RKO (cell line): ENCODE results near the gene GCC2.
A peak's percentile ranks its signal among the peaks of the same experiment; 100 is the strongest.
"Not testable (repeated sequence)": the region's sequence is repeated elsewhere in the genome, so short reads cannot be mapped to it uniquely, and the experiment has no call there.

ENCODE experiments used
- DNase-seq: peaks from one replicate; pipeline ENCODE4 v3.0.0-alpha.2; 2016; ENCODE audit warnings: low spot score

The GCC2 gene, protein sequence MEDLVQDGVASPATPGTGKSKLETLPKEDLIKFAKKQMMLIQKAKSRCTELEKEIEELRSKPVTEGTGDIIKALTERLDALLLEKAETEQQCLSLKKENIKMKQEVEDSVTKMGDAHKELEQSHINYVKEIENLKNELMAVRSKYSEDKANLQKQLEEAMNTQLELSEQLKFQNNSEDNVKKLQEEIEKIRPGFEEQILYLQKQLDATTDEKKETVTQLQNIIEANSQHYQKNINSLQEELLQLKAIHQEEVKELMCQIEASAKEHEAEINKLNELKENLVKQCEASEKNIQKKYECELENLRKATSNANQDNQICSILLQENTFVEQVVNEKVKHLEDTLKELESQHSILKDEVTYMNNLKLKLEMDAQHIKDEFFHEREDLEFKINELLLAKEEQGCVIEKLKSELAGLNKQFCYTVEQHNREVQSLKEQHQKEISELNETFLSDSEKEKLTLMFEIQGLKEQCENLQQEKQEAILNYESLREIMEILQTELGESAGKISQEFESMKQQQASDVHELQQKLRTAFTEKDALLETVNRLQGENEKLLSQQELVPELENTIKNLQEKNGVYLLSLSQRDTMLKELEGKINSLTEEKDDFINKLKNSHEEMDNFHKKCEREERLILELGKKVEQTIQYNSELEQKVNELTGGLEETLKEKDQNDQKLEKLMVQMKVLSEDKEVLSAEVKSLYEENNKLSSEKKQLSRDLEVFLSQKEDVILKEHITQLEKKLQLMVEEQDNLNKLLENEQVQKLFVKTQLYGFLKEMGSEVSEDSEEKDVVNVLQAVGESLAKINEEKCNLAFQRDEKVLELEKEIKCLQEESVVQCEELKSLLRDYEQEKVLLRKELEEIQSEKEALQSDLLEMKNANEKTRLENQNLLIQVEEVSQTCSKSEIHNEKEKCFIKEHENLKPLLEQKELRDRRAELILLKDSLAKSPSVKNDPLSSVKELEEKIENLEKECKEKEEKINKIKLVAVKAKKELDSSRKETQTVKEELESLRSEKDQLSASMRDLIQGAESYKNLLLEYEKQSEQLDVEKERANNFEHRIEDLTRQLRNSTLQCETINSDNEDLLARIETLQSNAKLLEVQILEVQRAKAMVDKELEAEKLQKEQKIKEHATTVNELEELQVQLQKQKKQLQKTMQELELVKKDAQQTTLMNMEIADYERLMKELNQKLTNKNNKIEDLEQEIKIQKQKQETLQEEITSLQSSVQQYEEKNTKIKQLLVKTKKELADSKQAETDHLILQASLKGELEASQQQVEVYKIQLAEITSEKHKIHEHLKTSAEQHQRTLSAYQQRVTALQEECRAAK (N-terminal part only)

DNA sequence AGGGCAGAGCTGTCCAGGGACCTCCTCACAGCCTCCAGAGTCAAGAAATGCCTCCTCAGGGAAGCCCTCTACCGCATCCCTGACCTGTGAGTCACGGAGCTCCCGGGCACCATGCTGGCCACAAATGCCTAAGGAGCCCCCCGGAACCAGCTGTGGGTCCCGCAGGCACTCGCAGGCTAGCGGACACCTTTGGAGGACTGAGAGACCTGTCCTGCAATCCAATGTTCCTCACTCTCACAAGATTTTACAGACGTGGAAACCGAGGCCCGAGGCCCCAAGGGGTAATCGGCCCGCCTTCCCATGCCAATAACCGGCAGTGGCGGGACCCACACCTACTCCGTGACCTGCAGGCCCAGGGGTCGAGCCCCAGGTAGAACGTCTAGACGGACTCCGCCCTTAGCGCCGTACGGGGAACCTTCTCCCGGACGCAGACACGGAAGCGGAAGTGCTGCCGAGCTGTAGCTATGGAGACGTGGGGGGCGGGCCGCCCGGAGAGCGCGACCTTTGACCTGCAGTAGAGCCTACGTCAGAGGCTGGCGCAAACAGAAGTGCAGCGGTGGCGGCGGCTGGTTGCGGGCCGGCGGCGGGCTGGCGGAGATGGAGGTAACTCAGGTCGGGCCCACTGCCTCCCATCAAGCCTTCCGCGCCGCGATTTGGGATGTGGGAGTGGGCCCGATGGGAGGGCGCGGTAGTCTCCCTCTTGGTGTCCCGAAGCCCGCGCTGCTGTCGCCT is at the start of gene GCC2:
Gene GCC2 (plus strand): TSS at position 529 of the 732 bp plus-strand sequence. CDS start 69 bp downstream, at position 598.
- peak; percentile 96 for DNase-seq

DNA sequence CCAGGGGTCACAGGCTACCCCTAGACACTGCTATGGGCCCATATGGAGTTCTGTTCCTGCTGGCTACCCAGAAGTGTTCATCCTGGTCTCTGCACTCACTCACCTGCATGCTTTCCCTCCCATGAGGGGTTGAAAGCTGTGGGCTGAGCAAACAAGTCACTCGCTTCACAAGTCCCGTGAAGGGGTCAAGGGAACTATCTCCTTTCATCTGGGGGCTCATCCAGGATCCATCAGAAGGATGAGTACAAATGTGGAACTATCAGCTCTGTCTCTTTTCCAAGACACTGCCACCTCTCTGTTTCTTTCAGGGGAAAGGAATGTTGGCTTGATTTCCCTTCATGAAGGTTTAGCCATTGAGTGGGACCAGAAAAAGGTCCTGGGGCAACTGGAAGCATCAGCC is 49.5 kb upstream of the GCC2 start:
- no peak for DNase-seq

DNA sequence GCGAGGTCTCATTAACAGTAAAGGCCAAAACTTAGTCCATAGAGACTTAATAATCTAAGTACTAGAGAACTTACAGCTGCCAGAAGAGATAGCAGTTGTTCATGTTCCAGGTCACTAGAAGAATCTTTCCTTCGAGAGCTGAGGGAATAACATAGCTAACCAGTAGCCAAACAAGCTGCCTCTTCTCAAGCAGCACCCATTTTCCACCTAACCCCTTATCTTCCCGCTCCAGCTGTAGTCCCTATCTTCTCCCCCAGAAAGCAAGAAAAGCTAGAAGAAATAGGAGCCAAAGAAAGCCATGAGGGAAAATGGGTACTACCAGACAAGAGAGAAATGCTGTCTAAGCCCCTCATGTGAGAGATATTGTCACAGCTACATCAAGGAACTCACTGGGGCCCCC is 47.2 kb upstream of the GCC2 start:
- DNase-seq: no peak

DNA sequence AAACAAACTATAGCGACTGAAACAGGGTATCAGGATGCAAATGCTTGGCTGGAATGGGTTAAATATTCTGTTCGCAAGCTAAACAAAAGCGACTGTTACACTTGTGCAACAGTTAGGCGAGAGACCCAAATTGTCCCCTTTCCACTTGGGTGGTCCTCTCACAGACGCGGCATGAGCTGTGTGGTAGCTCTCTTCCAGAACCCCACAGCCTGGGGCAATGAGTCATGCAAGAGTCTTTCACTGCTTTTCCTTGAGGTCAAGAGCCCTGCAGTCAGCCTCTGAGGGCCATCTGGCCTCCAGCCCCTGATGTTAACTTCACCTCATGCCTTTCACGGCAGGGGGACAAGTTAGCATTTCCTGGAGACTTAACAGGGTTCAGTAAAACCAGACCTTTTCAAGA is 45.5 kb upstream of the GCC2 start:
- DNase-seq: no peak

DNA sequence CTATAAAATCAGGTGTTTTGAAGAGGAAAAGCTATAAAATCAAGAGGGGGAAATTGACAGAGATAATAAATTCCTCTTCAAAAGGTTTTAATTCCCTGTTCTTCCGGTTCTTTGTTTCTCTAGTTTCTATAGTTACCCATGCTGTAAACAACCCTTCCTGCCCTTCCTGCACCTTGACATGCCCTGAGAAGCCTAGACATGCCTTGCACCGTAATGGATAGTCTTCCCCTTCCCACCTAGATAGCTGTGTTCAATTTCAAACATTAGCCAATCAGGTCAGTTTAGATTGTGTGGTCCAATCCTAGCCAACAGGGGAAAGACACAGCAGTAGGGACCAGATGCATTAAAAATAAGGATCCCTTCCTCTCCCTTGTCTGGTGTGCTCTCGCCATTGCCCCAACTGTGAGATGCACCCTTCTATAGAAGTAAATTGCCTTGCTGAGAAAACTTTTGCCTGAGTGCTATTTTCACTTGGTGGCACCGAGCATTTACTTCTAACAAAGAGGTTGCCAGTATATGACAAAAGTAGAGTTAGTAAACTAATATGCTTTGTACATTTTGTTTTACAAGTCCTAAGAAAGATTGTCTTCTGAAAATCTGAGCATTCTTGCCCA is 44.1 kb upstream of the GCC2 start:
- DNase-seq: no peak

DNA sequence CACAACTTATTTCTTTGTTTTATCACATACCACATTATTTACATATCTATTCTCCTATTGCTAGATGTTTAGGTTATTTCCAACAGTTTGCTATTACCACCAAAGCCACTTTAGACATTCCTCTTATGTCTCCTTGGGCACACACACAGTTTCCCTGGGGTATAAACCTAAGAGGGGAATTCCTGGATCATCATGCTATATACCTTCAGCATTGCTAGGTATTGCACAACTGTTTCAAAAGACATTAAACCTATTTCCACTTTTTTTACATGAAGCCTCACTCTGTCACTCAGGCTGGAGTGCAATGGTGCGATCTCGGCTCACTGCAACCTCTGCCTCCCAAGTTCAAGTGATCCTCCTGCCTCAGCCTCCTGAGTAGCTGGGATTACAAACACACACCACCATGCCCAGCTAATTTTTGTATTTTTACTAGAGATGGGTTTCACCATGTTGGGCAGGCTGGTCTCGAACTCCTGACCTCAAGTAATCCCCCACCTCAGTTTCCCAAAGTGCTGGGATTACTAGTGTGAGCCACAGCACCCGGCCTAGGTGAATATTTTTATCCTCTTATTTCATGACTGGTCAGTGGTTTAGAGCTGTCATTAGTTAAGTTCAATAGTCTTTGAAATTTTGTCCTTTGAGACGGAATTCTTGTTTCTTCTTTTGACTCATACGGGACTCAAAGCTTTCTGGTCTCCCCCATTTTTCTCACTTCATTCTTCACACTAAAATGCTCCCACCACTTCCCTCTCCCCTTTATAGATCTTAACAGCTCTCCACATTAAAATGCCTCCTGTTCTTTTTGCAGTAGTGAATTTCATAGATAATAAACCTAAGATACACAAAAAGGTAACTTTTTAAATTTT is 40.9 kb upstream of the GCC2 start:
- no peak for DNase-seq

DNA sequence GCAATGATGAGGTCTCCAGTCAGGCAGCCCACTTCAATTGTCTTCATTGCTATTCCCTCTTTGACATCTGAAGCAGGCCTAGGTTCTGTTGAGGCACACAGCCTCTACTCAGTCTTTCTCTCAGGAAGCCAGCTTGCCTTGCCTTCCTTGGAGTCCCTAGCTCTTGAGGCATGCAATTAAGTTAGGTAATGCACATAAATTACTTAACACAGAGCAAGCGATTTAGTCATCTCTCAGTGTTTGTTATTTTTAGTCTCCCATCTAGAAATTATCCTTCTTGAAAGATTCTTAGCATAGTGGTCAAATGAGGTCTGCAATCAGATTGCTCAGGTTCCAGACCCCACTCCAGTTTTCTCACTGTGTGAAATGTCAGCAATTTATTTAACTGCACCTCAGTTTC is 39.2 kb upstream of the GCC2 start:
- DNase-seq: no peak

DNA sequence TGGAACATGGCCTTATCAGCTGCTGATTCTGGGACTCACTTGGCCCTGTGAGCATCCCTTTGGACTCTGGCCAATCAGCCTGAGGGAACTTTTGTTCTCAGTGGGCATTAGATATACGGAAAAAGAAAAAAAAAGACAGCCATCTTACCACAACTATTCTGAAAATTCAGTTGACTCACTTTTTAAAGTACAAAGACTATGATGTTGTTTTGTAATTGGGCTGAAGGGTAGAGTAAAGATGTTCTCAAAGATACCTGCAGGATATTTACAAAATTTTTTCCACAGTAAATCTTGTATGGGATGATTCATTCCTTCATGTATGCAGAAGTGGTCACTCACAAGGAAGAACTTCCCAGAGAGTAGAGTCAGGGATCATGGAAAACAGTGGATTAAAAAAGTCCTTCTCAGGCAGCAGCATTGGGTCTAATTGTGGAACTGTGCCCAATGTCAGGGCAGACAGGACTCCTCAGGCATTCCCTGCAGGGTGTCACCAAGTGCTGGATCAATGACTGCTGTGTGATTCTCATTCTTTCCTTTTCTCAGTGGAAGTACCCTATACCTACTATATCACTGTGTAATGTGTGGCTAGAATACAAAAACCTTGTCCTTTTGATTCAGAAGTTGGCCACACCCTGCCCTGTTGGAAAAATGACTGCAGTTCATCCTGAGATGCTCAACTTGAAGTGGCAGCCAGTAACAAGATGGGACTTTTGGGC is 35.9 kb upstream of the GCC2 start:
- peak; percentile 10 for DNase-seq

DNA sequence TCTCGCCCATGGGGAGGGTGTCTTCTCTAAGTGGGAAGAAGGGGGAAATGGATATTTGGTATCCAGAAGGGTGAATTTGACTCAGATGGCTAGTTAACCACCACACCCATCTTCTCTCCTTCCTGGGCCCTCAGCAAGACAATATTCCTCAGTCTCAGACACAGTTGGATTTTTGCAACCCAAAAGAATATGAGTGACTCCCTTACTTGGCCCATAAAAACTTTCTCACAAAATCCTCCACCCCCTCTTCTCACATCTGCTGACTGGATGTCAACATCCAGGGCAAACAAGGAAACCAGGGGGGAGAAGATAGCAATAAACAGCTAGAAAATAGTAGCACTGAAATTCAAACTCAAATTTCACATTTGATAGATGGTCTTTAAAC is 35.3 kb upstream of the GCC2 start:
- no peak for DNase-seq

DNA sequence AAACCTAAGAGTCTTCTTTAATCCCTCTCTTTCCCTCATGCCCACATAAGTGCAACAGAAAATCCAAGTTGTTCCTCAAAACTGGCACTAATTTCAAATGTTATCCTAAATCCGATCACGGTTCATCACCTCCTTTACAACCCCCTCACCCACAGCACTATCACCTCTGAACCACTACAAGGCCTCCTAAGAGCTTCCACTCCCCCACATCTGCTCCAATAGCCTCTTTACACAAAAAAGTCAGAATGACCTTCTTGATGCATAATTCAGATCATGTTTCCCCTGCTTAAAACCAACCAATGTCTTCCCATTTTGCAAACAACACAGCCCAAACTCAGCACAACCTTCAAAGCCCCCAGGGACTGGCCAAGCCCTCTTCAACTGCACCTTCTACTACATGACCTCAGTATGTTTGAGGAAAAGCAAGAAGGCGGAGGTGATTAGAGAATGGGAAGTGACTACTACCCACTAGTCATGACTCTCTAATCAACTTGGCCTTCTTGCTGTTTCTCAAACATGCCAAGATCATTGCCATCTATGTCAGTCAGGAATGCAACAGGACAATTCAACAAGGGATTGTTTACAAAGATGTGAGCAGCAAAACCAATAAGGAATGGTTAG is 34.6 kb upstream of the GCC2 start:
- DNase-seq: no peak

DNA sequence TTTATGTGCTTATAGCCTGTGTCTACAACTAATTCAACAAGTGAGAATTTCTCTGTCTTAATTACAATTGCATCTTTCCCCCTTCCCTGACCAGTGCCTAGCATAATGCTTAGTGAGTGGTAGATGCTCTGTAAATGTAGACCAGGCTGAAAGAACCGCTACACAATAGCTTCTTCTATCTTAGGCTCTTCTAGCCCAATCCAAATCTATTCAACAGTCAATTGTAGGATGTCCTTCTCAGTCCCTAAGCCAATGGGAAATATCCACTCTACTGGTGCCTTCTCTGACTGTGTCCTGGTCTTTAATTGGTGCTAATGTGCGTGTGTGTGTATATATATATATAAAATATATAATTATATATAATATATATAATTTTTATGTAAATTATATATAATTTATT is 34.1 kb upstream of the GCC2 start:
- no peak for DNase-seq

DNA sequence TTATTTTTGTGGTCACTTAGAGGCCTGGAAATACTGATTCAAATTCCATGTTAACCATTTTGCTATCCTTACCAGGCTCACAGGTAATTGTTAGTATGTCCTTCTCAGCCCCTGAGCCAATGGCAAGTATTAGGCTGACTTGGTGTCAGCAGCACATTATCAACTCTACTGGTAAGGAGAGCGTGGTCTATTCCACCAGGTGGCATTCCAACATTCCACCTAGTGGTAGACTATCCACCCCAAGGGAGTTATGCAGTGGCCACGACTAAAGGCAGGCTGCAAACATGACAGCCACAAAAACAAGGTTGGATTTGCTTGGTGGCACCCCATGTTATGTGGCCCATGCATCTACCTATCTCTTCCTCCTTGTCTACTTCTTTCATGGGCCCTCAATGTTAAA is 31.8 kb upstream of the GCC2 start:
- peak; percentile 23 for DNase-seq

DNA sequence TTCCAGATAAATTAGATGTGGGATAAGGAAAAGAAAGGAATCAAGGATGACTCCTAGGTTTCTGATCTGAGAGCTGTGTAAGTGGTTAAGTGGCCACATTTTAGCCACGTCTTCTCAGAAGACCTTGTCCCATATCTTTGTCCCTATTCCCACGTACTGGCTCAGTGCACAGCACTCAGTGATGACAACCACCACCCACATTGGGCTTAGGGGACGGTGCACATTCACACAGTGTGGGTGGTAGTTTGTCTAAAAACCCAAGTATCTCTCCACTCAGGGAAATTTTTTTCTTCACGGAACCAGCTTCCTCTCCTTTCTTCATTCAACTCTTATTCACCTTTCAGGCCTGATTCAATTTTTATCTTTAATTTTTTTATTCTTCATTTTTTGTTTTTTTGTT is 30.6 kb upstream of the GCC2 start:
- DNase-seq: no peak

DNA sequence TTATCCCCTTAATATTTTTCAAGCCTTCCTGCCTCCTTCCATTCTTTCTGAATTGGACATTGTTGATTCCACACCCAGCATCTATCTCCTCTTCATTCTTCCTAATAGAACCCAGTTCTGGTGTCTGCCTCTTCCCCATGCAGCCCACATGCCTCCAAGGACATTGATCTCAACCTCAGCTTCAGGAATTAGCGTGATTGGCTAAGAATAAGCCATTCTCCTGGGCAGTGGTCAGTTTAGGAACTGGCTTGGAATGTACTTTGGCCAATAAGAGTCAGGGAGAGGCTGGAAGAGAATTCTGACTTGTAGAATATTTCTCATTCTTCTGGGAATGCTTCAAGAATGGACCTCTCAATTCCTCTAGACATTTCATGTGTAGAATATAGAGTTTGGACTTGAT is 25.9 kb upstream of the GCC2 start:
- no peak for DNase-seq

DNA sequence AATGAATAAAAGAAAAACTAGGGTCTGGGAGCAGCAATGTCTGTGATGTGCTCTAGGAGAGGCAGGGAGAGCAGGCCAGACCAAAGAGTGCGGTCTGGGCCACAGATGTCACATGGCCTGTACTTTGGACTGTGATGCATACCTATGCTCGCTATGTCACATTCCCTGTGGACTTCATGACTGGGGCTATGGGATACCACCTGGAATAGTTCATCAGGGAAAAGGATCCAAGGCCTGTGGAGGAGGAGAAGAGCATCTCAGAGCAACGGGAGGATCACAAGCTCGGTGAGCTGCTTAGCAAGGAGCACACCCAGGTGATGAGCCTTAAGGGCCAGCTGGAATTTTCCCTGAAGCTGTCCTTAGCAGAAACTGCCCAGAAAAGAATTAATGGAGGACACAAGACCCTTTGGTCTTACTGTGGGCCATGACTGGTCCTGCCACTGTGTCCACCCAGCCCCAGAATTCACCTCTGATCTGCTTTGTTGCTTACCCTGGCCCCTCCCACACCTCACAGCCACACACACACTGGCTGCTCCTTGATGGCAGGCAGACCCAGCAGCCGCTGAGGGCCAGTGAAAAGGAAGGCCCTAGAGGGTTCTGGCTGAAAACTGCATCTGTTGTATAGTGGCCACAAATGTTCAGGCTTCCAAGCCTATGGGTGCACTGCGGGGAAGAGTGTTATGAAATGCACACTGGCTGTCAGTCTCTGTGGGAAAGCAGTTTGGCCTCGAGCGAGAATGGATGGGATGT is 25.3 kb upstream of the GCC2 start:
- no peak for DNase-seq

DNA sequence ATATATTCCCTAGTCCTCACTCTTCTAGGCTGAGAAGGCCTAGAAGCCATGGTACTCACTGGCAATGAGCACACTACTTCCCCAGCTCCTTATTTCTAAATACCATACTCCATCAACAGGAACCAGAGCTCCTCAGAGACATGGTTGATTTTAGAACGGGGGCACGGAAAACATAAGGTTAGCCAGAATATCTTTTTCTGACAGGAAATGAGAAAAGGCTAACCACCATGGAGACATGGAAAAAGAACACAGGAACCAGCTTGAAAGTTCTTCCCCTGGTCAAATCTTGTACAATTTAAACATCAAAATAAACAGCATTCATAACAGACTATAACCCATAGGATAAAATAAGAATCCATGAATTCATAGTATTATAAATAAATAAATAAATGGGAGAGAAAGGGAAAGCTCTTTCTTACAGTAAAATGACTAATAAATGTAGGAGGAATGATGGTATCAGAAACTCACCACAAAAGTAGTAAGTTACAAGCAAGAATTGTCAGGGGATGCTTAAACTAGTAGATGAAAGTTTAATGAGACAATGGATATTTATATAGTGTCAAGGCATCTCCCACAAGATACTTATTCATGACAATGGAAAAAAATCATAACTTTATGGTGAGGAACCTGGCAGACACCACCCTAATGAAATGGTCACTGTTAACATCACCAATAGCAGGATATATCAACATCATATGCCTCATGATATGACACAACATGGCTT is 20.6 kb upstream of the GCC2 start:
- no peak for DNase-seq

DNA sequence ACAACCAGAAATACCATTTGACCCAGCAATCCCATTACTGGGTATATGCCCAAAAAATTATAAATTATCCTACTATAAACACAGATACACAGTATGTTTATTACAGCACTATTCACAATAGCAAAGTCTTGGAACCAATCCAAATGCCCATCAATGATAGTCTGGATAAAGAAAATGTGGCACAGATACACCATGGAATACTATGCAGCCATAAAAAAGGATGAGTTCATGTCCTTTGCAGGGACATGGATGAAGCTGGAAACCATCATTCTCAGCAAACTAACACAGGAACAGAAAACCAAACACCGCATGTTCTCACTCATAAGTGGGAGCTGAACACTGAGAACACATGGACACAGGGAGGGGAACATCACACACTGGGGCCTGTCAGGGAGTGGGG is 13.4 kb upstream of the GCC2 start:
- not testable (repeated sequence) for DNase-seq

DNA sequence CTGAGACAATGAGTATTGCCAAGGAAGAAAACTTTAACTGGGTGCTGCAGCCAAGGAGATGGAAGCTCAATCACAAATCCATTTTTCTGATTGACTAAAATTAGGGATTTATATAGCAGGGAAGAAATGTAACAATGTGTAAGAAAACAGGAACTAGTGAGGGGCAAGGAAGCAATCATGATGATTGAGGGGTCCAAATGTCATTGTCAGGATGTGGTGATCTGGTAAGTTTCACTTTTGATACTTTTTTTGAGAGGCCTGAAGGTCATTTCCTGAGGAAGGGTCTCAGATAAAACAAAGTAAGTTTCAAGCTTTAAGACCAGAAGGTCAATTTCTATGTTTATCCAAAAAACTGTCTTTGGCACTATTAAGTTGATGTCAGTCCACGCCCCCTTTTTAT is 12.0 kb upstream of the GCC2 start:
- no peak for DNase-seq
